Measurements from ENCODE around the gene IGBP1.
"Not testable (repeated sequence)": the region's sequence is repeated elsewhere in the genome, so short reads cannot be mapped to it uniquely, and the experiment has no call there.

The IGBP1 gene

DNA sequence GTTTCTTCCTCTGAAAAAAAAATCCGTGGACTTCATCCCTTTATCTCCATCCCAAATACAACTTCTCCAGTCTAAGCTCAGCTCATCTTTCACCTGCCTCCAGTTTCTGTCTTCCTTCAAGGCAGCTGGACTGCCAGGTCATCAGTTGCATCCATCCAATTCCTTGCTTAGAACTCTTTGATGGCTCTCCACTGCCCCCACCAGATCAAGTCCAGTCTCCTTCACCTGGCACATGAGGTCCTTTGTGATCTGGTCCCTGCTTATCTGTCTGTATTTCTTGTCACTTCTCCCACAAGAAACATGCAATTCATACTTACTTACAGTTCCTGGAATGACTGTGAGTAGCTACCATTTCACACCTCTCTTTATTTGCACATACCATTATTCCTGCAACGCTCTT, 37.2 kb upstream of the IGBP1 start:
- ChIA-PET POLR2A (no interaction called here), CTCF (interaction anchor here (0.7 to 3.6 kb wide), 6 partner anchors 14 to 672 kb away, joined by 3 to 27 read pairs (median 5); no protein-coding TSS in a partner anchor)
- TF ChIP-seq SUZ12 (IDR thresholded peaks at IDR 0.05) (no peak), ZNF384 (IDR thresholded peaks at IDR 0.05) (no peak), FOXA1 (IDR thresholded peaks at IDR 0.05) (no peak), NFRKB (IDR thresholded peaks at IDR 0.05) (no peak), HDGF (IDR thresholded peaks at IDR 0.05; ENCODE audit: borderline replicate concordance) (no peak), ELF4 (IDR thresholded peaks at IDR 0.05) (no peak), CTBP1 (IDR thresholded peaks at IDR 0.05; ENCODE audit: borderline replicate concordance) (no peak), FOXK2 (IDR thresholded peaks at IDR 0.05) (no peak), L3MBTL2 (conservative IDR thresholded peaks at IDR 0.05) (no peak), TARDBP (IDR thresholded peaks at IDR 0.05) (no peak)
- TF ChIP-seq, protein P1, sequence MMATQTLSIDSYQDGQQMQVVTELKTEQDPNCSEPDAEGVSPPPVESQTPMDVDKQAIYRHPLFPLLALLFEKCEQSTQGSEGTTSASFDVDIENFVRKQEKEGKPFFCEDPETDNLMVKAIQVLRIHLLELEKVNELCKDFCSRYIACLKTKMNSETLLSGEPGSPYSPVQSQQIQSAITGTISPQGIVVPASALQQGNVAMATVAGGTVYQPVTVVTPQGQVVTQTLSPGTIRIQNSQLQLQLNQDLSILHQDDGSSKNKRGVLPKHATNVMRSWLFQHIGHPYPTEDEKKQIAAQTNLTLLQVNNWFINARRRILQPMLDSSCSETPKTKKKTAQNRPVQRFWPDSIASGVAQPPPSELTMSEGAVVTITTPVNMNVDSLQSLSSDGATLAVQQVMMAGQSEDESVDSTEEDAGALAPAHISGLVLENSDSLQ (IDR thresholded peaks at IDR 0.05), result no peak
- DNase-seq (ENCODE audit: extremely low spot score), result peak; percentile 18

DNA sequence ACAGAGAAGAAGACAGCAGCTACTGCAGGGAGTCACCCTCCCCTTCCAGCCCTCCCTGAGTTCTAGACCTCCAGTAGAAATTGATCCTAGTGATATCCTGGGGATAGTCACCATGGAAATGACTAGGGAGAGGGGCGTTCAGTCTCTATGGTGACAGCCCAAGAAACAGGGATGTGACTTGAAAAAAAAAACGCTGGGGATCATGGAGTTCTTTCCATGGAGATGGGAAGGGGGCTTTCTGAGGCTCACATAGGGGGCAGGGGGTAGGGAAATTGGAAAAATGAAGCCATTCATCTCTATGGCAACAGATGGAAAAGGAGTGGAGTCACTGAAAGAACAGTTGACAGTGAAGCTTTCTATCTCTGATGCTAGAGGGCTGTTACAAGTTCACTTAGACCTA, 28.0 kb upstream of the IGBP1 start:
- ChIA-PET CTCF (interaction anchor here (1.3 kb wide), 1 partner anchor 28 kb away, joined by 3 read pairs; the partner anchor contains the start of gene IGBP1), POLR2A (no interaction called here)
- TF ChIP-seq FOXK2 (IDR thresholded peaks at IDR 0.05) (no peak), HDGF (IDR thresholded peaks at IDR 0.05; ENCODE audit: borderline replicate concordance) (no peak), ZNF384 (IDR thresholded peaks at IDR 0.05) (no peak), L3MBTL2 (conservative IDR thresholded peaks at IDR 0.05) (no peak), FOXM1 (IDR thresholded peaks at IDR 0.05; ENCODE audit: borderline replicate concordance) (no peak), NFRKB (IDR thresholded peaks at IDR 0.05) (no peak), BHLHE40 (IDR thresholded peaks at IDR 0.05; ENCODE audit: borderline replicate concordance) (no peak), ARNT (IDR thresholded peaks at IDR 0.05) (no peak), ELF4 (IDR thresholded peaks at IDR 0.05) (no peak), LEF1 (IDR thresholded peaks at IDR 0.05; ENCODE audit: borderline replicate concordance) (no peak), SP1 (IDR thresholded peaks at IDR 0.05) (no peak), CTBP1 (IDR thresholded peaks at IDR 0.05; ENCODE audit: borderline replicate concordance) (no peak), TARDBP (IDR thresholded peaks at IDR 0.05) (no peak), FOXA1 (IDR thresholded peaks at IDR 0.05) (no peak), SUZ12 (IDR thresholded peaks at IDR 0.05) (no peak)
- TF ChIP-seq, protein P1 (IDR thresholded peaks at IDR 0.05), result no peak
- DNase-seq (ENCODE audit: extremely low spot score), result no peak

DNA sequence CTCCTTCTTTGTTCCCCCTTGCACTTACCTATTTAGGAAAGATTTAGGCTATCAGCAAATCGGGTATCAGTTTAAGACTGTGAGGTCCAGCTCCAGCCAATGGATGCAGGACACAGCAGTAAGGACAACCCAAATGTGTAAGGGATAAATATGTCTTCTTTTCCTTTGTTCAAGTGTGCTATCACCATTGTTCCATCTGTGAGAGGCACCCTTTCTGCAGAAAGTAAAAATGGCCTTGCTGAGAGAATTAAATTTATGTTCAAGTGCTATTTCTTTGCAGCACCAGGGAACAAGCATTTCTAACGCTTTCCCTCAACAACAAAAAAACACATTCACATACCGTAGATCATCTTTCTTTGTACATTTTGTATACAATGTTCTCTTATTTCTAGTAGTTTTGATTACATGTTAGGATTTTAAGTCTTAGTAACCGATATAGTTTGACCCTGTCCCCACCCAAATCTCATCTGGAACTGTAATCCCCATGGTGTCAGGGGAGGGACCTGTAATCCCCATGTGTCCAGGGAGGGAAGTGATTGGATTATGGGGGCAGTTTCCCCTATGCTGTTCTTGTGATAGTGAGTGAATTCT, 21.7 kb upstream of the IGBP1 start:
- DNase-seq (ENCODE audit: extremely low spot score); CTCF ChIA-PET; POLR2A ChIA-PET: not testable (repeated sequence)

DNA sequence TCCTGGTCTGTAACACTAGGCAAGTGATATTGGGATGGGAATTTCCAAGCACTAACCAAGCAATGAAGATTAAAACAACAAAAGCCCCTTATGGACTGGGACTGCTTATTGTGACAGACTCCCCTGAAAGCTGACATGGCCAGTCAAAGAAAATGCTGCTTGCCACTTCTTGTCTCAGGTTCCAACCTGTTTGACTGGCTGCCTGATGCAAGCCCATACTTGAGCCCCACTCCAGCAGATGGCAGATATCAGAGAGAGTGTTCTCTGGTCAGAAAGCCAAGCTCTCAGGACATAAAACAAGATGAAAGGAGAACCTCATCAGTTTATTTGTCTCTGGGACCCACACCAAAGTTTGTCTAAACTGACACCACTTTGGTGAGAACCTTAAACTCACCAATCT, 15.5 kb upstream of the IGBP1 start:
- CTCF ChIA-PET, result no interaction called here
- no peak for DNase-seq (ENCODE audit: extremely low spot score)
- TF ChIP-seq, protein P1 (IDR thresholded peaks at IDR 0.05), result no peak
- TF ChIP-seq SP1 (IDR thresholded peaks at IDR 0.05) (no peak), ZNF384 (IDR thresholded peaks at IDR 0.05) (no peak), FOXK2 (IDR thresholded peaks at IDR 0.05) (no peak), SUZ12 (IDR thresholded peaks at IDR 0.05) (no peak), CTBP1 (IDR thresholded peaks at IDR 0.05; ENCODE audit: borderline replicate concordance) (no peak), BHLHE40 (IDR thresholded peaks at IDR 0.05; ENCODE audit: borderline replicate concordance) (no peak), ARNT (IDR thresholded peaks at IDR 0.05) (no peak), ELF4 (IDR thresholded peaks at IDR 0.05) (no peak)
- POLR2A ChIA-PET, result no interaction called here

DNA sequence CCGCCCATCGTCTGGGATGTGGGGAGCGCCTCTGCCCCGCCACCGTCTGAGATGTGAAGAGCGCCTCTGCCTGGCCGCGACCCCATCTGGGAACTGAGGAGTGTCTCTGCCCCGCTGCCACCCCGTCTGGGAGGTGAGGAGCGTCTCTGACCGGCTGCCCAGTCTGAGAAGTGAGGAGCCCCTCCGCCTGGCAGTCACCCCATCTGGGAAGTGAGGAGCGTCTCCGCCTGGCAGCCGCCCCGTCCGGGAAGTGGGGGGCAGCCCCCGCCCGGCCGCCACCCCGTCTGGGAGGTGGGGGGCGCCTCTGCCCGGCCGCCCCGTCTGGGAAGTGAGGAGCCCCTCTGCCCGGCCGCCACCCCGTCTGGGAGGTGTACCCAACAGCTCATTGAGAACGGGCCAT, 10.2 kb upstream of the IGBP1 start:
- DNase-seq (ENCODE audit: extremely low spot score); CTCF ChIA-PET; POLR2A ChIA-PET: not testable (repeated sequence)

DNA sequence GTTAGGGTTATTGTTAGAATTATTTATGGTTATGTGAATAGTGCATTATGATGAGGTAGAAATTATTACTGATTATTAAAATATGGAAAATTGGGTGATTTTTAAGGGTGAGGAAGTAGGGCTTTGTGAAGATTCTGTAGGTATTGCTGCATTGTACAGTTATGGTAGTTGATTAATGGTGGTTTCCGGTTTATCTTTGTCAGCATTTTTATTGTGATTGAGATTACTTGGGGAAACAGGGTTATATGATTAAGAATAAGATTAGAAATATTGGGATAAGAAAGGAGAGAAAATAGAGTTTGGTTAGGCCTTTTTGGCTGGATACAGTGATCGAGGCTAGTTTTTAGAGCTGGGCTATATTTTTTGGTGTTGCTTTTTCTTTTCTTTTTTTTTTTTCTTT, 8.6 kb upstream of the IGBP1 start:
- ChIA-PET CTCF (no interaction called here), POLR2A (no interaction called here)
- DNase-seq (ENCODE audit: extremely low spot score), result no peak
- no peak for TF ChIP-seq BHLHE40 (IDR thresholded peaks at IDR 0.05; ENCODE audit: borderline replicate concordance)
- no peak for TF ChIP-seq HDGF (IDR thresholded peaks at IDR 0.05; ENCODE audit: borderline replicate concordance)
- no peak for TF ChIP-seq FOXA1 (IDR thresholded peaks at IDR 0.05)
- no peak for TF ChIP-seq ELF4 (IDR thresholded peaks at IDR 0.05)
- TF ChIP-seq TARDBP (IDR thresholded peaks at IDR 0.05), result no peak
- TF ChIP-seq FOXM1 (IDR thresholded peaks at IDR 0.05; ENCODE audit: borderline replicate concordance), result no peak
- no peak for TF ChIP-seq SUZ12 (IDR thresholded peaks at IDR 0.05)
- no peak for TF ChIP-seq ARNT (IDR thresholded peaks at IDR 0.05)
- TF ChIP-seq SP1 (IDR thresholded peaks at IDR 0.05), result no peak
- TF ChIP-seq ZNF384 (IDR thresholded peaks at IDR 0.05), result no peak
- no peak for TF ChIP-seq FOXK2 (IDR thresholded peaks at IDR 0.05)
- no peak for TF ChIP-seq NFRKB (IDR thresholded peaks at IDR 0.05)
- TF ChIP-seq CTBP1 (IDR thresholded peaks at IDR 0.05; ENCODE audit: borderline replicate concordance), result no peak
- TF ChIP-seq, protein P1 (IDR thresholded peaks at IDR 0.05), result no peak
- TF ChIP-seq LEF1 (IDR thresholded peaks at IDR 0.05; ENCODE audit: borderline replicate concordance), result no peak
- no peak for TF ChIP-seq L3MBTL2 (conservative IDR thresholded peaks at IDR 0.05)
